ENCODE measurements around the gene ALPK1. TPM values are rescaled to one million over a fixed set of nuclear protein-coding genes. Genes with fewer than 3 reads are reported as not detected.

Gene ALPK1
- total RNA-seq, 2 experiments from 2014 or later, result 33.7 to 51.1 TPM

GRCh38 chr4:112423591-112423990 is 126.4 kb downstream of the ALPK1 start:
- DNase-seq (ENCODE audit: low spot score), result no peak
- POLR2A ChIA-PET, result no interaction called here
- Histone ChIP-seq H3K4me3 (ENCODE audit: low read depth, low read length, poor library complexity, severe bottlenecking) (no peak overlapping the region), H3K9me2 (ENCODE audit: insufficient read depth, low read length) (no peaks in the 10 kb centered on the region), H2AFZ (ENCODE audit: low read length) (no peak overlapping the region), H3K27ac (ENCODE audit: low read depth, low read length, poor library complexity, severe bottlenecking) (no peak overlapping the region), H3K36me3 (ENCODE audit: insufficient read depth, low read length) (no peaks in the 10 kb centered on the region), H3K4me2 (ENCODE audit: low read length) (no peak overlapping the region), H3K9me3 (ENCODE audit: low read length) (no peaks in the 10 kb centered on the region), H4K20me1 (ENCODE audit: insufficient read depth, low read length) (no peaks in the 10 kb centered on the region), H3K4me1 (ENCODE audit: insufficient read depth, low read length, poor library complexity, severe bottlenecking) (no peaks in the 10 kb centered on the region), H3K79me2 (ENCODE audit: insufficient read depth, low read depth, low read length) (no peaks in the 10 kb centered on the region)
- intact Hi-C loops (cut with micrococcal nuclease; ENCODE audit: unreplicated experiment), result no loop called here
- BruUV-seq (replicated peaks), result no TSS peak
- no peak for TF ChIP-seq CTCF (conservative IDR thresholded peaks at IDR 0.05; ENCODE audit: low read length)
- TF ChIP-seq EZH2phosphoT487 (IDR thresholded peaks at IDR 0.05; ENCODE audit: borderline replicate concordance, low read depth, low read length), result no peak
- CTCF ChIA-PET (ENCODE audit: unreplicated experiment), result no interaction called here

DNA sequence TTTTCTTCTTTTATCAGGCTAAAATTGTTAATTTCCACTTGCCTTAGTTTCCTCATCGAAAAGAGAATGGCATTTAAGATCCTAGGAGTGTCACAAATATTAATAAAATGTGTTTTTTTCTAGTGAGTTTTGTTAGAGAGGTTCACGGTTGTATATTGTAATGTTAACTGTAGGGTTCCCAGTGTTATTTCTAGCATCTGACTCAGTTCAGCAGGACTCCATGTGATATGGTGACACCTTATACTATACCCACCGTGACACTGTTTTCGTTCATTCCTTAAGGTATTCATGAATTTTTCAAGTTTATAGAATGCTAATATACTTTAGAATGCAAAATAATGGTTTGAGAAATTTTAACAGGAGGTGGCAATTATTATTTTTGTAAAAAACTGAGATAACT is 128.7 kb downstream of the ALPK1 start:
- intact Hi-C loops (cut with micrococcal nuclease; ENCODE audit: unreplicated experiment), result no loop called here
- no peak for DNase-seq (ENCODE audit: low spot score)
- Histone ChIP-seq H3K27ac (ENCODE audit: low read depth, low read length, poor library complexity, severe bottlenecking) (no peak overlapping the region), H3K4me1 (ENCODE audit: insufficient read depth, low read length, poor library complexity, severe bottlenecking) (no peaks in the 10 kb centered on the region), H3K36me3 (ENCODE audit: insufficient read depth, low read length) (0 out of 2 replicates have a peak, but pooled peaks cover 4% of the 10 kb centered on the region), H3K9me2 (ENCODE audit: insufficient read depth, low read length) (no peaks in the 10 kb centered on the region), H3K4me2 (ENCODE audit: low read length) (no peak overlapping the region), H3K9me3 (ENCODE audit: low read length) (no peaks in the 10 kb centered on the region), H4K20me1 (ENCODE audit: insufficient read depth, low read length) (no peaks in the 10 kb centered on the region), H2AFZ (ENCODE audit: low read length) (no peak overlapping the region), H3K79me2 (ENCODE audit: insufficient read depth, low read depth, low read length) (no peaks in the 10 kb centered on the region), H3K4me3 (ENCODE audit: low read depth, low read length, poor library complexity, severe bottlenecking) (no peak overlapping the region)
- TF ChIP-seq EZH2phosphoT487 (IDR thresholded peaks at IDR 0.05; ENCODE audit: borderline replicate concordance, low read depth, low read length) (no peak), CTCF (conservative IDR thresholded peaks at IDR 0.05; ENCODE audit: low read length) (no peak)
- ChIA-PET POLR2A (interaction anchor here (1.7 kb wide), 1 partner anchor 9 kb away, joined by 4 read pairs; no protein-coding TSS in a partner anchor), CTCF (ENCODE audit: unreplicated experiment) (no interaction called here)
- BruUV-seq (replicated peaks), result no TSS peak

GRCh38 chr4:112426416-112426815 is 129.2 kb downstream of the ALPK1 start:
- TF ChIP-seq CTCF (conservative IDR thresholded peaks at IDR 0.05; ENCODE audit: low read length) (no peak), EZH2phosphoT487 (IDR thresholded peaks at IDR 0.05; ENCODE audit: borderline replicate concordance, low read depth, low read length) (no peak)
- H3K36me3 ChIP-seq (ENCODE audit: insufficient read depth, low read length), result 0 out of 2 replicates have a peak, but pooled peaks cover 4% of the 10 kb centered on the region
- H3K4me2 ChIP-seq (ENCODE audit: low read length), result no peak overlapping the region
- no peak overlapping the region for H2AFZ ChIP-seq (ENCODE audit: low read length)
- H4K20me1 ChIP-seq (ENCODE audit: insufficient read depth, low read length), result no peaks in the 10 kb centered on the region
- ChIA-PET CTCF (ENCODE audit: unreplicated experiment) (no interaction called here), POLR2A (interaction anchor here (1.0 to 1.7 kb wide), 3 partner anchors 9 to 75 kb away, joined by 3 to 4 read pairs (median 4); no protein-coding TSS in a partner anchor)
- no peak overlapping the region for H3K27ac ChIP-seq (ENCODE audit: low read depth, low read length, poor library complexity, severe bottlenecking)
- H3K79me2 ChIP-seq (ENCODE audit: insufficient read depth, low read depth, low read length), result no peaks in the 10 kb centered on the region
- no peak for DNase-seq (ENCODE audit: low spot score)
- no peaks in the 10 kb centered on the region for H3K9me2 ChIP-seq (ENCODE audit: insufficient read depth, low read length)
- no peaks in the 10 kb centered on the region for H3K9me3 ChIP-seq (ENCODE audit: low read length)
- no peak overlapping the region for H3K4me3 ChIP-seq (ENCODE audit: low read depth, low read length, poor library complexity, severe bottlenecking)
- intact Hi-C loops (cut with micrococcal nuclease; ENCODE audit: unreplicated experiment), result no loop called here
- H3K4me1 ChIP-seq (ENCODE audit: insufficient read depth, low read length, poor library complexity, severe bottlenecking), result no peaks in the 10 kb centered on the region
- BruUV-seq (replicated peaks), result no TSS peak
